GM19372 (cell line): ENCODE measurements around the gene NTM.
"Not testable (repeated sequence)": the region's sequence is repeated elsewhere in the genome, so short reads cannot be mapped to it uniquely, and the experiment has no call there.

Experiments used
- ATAC-seq: cut with Tn5 transposase; IDR thresholded peaks from one replicate; pipeline ENCODE4 v1.9.1; 2021; ENCODE audit warnings: mild to moderate bottlenecking, low read depth, moderate library complexity; ENCODE audit not compliant: unreplicated experiment

Gene NTM

GRCh38 chr11:132070907-132071306, 700.5 kb downstream of the NTM start:
- ATAC-seq: not testable (repeated sequence)

- ATAC-seq: no peak
These were observed 701.8 kb downstream of the NTM start for GRCh38 chr11:132072044-132072857.

- ATAC-seq: no peak
These were observed 702.4 kb downstream of the NTM start for GRCh38 chr11:132072858-132073211.

- no peak for ATAC-seq
These were observed 703.4 kb downstream of the NTM start for GRCh38 chr11:132073787-132074186.

- no peak for ATAC-seq
These were observed 705.0 kb downstream of the NTM start for GRCh38 chr11:132075447-132075846.

- no peak for ATAC-seq
These were observed 707.0 kb downstream of the NTM start for GRCh38 chr11:132077416-132077815.

GRCh38 chr11:132078264-132079076, 708.1 kb downstream of the NTM start:
- ATAC-seq: no peak

GRCh38 chr11:132080127-132080526, 709.7 kb downstream of the NTM start:
- no peak for ATAC-seq

GRCh38 chr11:132082566-132082965, 712.2 kb downstream of the NTM start:
- ATAC-seq: no peak

- no peak for ATAC-seq
These were observed 714.0 kb downstream of the NTM start for GRCh38 chr11:132084433-132084832.

GRCh38 chr11:132087148-132087547, 716.7 kb downstream of the NTM start:
- no peak for ATAC-seq

- ATAC-seq: no peak
These were observed 718.1 kb downstream of the NTM start for GRCh38 chr11:132088551-132088950.

- no peak for ATAC-seq
These were observed 723.3 kb downstream of the NTM start for GRCh38 chr11:132093536-132094259.

GRCh38 chr11:132094598-132094997, 724.2 kb downstream of the NTM start:
- no peak for ATAC-seq

GRCh38 chr11:132095230-132096131, 725.1 kb downstream of the NTM start:
- ATAC-seq: no peak

- no peak for ATAC-seq
These were observed 725.9 kb downstream of the NTM start for GRCh38 chr11:132096132-132096825.

GRCh38 chr11:132099692-132100091, 729.3 kb downstream of the NTM start:
- ATAC-seq: no peak

GRCh38 chr11:132100583-132100982, 730.2 kb downstream of the NTM start:
- ATAC-seq: no peak

- no peak for ATAC-seq
These were observed 731.5 kb downstream of the NTM start for GRCh38 chr11:132101881-132102280.

- no peak for ATAC-seq
These were observed 732.6 kb downstream of the NTM start for GRCh38 chr11:132103021-132103420.
